Measurements from ENCODE around the gene PBX3. TPM values are rescaled to one million over a fixed set of nuclear protein-coding genes. Genes with fewer than 3 reads are reported as not detected.
A peak's percentile ranks its signal among the peaks of the same experiment; 100 is the strongest.

PBX3 gene
- total and polyA plus RNA-seq, 8 donors, result 36.3 to 53.6 (median 42.8) TPM

- no peaks in the 10 kb centered on the region for H3K36me3 ChIP-seq
- H3K27me3 ChIP-seq, result no peaks in the 10 kb centered on the region
- no peaks in the 10 kb centered on the region for H3K4me1 ChIP-seq
- intact Hi-C loops (cut with DNase I), result no loop called here
- ATAC-seq, result no peak
- H3K9me3 ChIP-seq, result no peaks in the 10 kb centered on the region
- no peak overlapping the region for H3K27ac ChIP-seq
- no peak overlapping the region for H3K4me3 ChIP-seq
- no peak for TF ChIP-seq CTCF (IDR thresholded peaks at IDR 0.05)
- no peak for DNase-seq
Measured at GRCh38 chr9:125883565-125884217, 136.5 kb downstream of the PBX3 start.

- no peak overlapping the region for H3K4me3 ChIP-seq
- TF ChIP-seq CTCF (IDR thresholded peaks at IDR 0.05), result no peak
- intact Hi-C loops (cut with DNase I), result no loop called here
- no peak for ATAC-seq
- no peaks in the 10 kb centered on the region for H3K36me3 ChIP-seq
- H3K27ac ChIP-seq, result no peak overlapping the region
- DNase-seq, result no peak
- H3K4me1 ChIP-seq, result peaks cover 0 to 3% of the 10 kb centered on the region in 2 donors
- H3K27me3 ChIP-seq, result peaks cover 0 to 5% of the 10 kb centered on the region in 2 donors
- H3K9me3 ChIP-seq, result no peaks in the 10 kb centered on the region
Measured at GRCh38 chr9:125884218-125884595, 137.0 kb downstream of the PBX3 start.

- no peak for TF ChIP-seq CTCF (IDR thresholded peaks at IDR 0.05)
- no peak for DNase-seq
Measured at GRCh38 chr9:125885405-125886034, 138.3 kb downstream of the PBX3 start.

GRCh38 chr9:125886365-125886764, 139.2 kb downstream of the PBX3 start:
- H3K36me3 ChIP-seq, result no peaks in the 10 kb centered on the region
- H3K4me3 ChIP-seq, result no peak overlapping the region
- H3K27me3 ChIP-seq, result peaks cover 0 to 16% of the 10 kb centered on the region in 2 donors
- ATAC-seq (no peak), DNase-seq (no peak)
- no peaks in the 10 kb centered on the region for H3K9me3 ChIP-seq
- H3K4me1 ChIP-seq, result peaks cover 0 to 14% of the 10 kb centered on the region in 2 donors
- TF ChIP-seq CTCF (IDR thresholded peaks at IDR 0.05), result no peak
- no peak overlapping the region for H3K27ac ChIP-seq
- intact Hi-C loops (cut with DNase I), result no loop called here

More at GRCh38 chr9:125885405-125886034, 138.3 kb downstream of the PBX3 start:
- Histone ChIP-seq H3K36me3 (no peaks in the 10 kb centered on the region), H3K27me3 (peaks cover 0 to 16% of the 10 kb centered on the region in 2 donors), H3K27ac (no peak overlapping the region), H3K4me1 (peaks cover 0 to 14% of the 10 kb centered on the region in 2 donors), H3K4me3 (no peak overlapping the region), H3K9me3 (no peaks in the 10 kb centered on the region)
- no peak for ATAC-seq
- intact Hi-C loops (cut with DNase I), result no loop called here

GRCh38 chr9:125887172-125887571, 140.0 kb downstream of the PBX3 start:
- DNase-seq (no peak), ATAC-seq (peak; percentile 48)
- no peaks in the 10 kb centered on the region for H3K36me3 ChIP-seq
- no peak for TF ChIP-seq CTCF (IDR thresholded peaks at IDR 0.05)
- intact Hi-C loops (cut with DNase I), result no loop called here
- no peak overlapping the region for H3K4me3 ChIP-seq
- no peaks in the 10 kb centered on the region for H3K9me3 ChIP-seq
- H3K27me3 ChIP-seq, result peaks cover 0 to 16% of the 10 kb centered on the region in 2 donors
- no peak overlapping the region for H3K27ac ChIP-seq
- peaks cover 0 to 14% of the 10 kb centered on the region in 2 donors for H3K4me1 ChIP-seq

Measured in left lung (tissue), 10 donors.